Urinary bladder (tissue), 4 donors: ENCODE data around the gene DYRK3. TPM values are rescaled to one million over a fixed set of nuclear protein-coding genes. Genes with fewer than 3 reads are reported as not detected.

Experiments
- DNase-seq: peaks from one replicate; pipeline ENCODE4 v3.0.0-alpha.2; 2015; ENCODE audit errors: extremely low spot score
- H3K27ac ChIP-seq: one replicate; pipeline ENCODE4 v1.5.1; 2013; ENCODE audit warnings: low read depth, mild to moderate bottlenecking, moderate library complexity
- H3K36me3 ChIP-seq: one replicate; pipeline ENCODE4 v1.6.1; 2013; ENCODE audit warnings: mild to moderate bottlenecking, moderate library complexity; ENCODE audit not compliant: insufficient read depth
- H3K4me1 ChIP-seq: one replicate; pipeline ENCODE4 v1.6.1; 2013; ENCODE audit warnings: mild to moderate bottlenecking, moderate library complexity; ENCODE audit not compliant: insufficient read depth
- H3K4me3 ChIP-seq: one replicate; pipeline ENCODE4 v1.5.1; 2013; ENCODE audit warnings: low read depth, low read length
- WGBS: extraction: QIAGEN DNeasy Blood & Tissue Kit; methylation state at CpG from one replicate; pipeline ENCODE4 v1.1.7; 2013; 5-methylcytosine and 5-hydroxymethylcytosine counted together
- polyA plus RNA-seq: library from polyadenylated mRNA; stranded (reverse); fragments of 200-250 nt; gene quantifications from one replicate; pipeline ENCODE4 v1.2.3, GENCODE V29; 2013
- total RNA-seq: library from RNA; depleted of rRNA; stranded (reverse); fragments of >200 nt; gene quantifications from one replicate; pipeline ENCODE4 v1.2.3, GENCODE V29; 2014
- donor health status: healthy with polysubstance abuse.
- donor health status: healthy.

Gene DYRK3
- total and polyA plus RNA-seq, 2 donors = 5.6 to 12.8 TPM

GRCh38 chr1:206685769-206686477 lies 50.6 kb downstream of the DYRK3 start:
- peak overlapping the region; percentile 98 for H3K4me3 ChIP-seq
- under 1% methylated on average over 48 of the region's 48 CpGs for WGBS
- no peaks in the 10 kb centered on the region for H3K36me3 ChIP-seq
- peaks cover 2% of the 10 kb centered on the region for H3K4me1 ChIP-seq
- no peak for DNase-seq
- H3K27ac ChIP-seq = peak overlapping the region; percentile 99

GRCh38 chr1:206686478-206687249 lies 51.3 kb downstream of the DYRK3 start:
- no peak for DNase-seq
- Histone ChIP-seq H3K36me3 (no peaks in the 10 kb centered on the region), H3K27ac (peak overlapping the region; percentile 99), H3K4me3 (peak overlapping the region; percentile 98), H3K4me1 (peaks cover 2% of the 10 kb centered on the region)
- WGBS = 5% methylated on average over 8 of the region's 8 CpGs

- peaks cover 2% of the 10 kb centered on the region for H3K4me1 ChIP-seq
- no peak overlapping the region for H3K27ac ChIP-seq
- H3K36me3 ChIP-seq = no peaks in the 10 kb centered on the region
- H3K4me3 ChIP-seq = peak overlapping the region; percentile 98
- 48% methylated on average over 7 of the region's 7 CpGs for WGBS
- DNase-seq = no peak
Observed at GRCh38 chr1:206687251-206687914, 52.0 kb downstream of the DYRK3 start.

- no peak overlapping the region for H3K4me3 ChIP-seq
Observed at GRCh38 chr1:206687915-206688442, 52.6 kb downstream of the DYRK3 start.

DNA sequence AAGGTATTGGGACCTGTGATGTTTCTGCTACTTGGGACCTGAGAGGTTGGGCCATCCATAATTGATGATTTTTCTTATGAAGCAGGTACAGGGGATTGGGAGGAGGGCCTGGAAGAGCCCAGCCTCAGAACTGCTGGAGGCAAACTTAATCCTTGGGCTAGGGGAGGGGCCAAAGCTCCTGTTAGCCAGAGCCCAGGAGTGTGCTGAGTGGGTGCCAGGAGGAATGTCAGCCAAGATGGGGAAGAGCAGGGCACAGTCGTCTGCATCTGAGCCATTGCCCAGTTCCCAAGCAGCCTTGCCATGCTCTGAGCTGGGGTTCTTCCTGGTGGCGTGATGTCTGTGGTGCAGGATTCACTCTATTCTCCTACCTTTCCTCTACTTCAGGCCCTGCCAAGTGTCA lies 55.2 kb downstream of the DYRK3 start:
- 54% methylated on average over 2 of the region's 2 CpGs for WGBS
- no peak for DNase-seq
- Histone ChIP-seq H3K4me1 (peaks cover 2% of the 10 kb centered on the region), H3K4me3 (no peak overlapping the region), H3K36me3 (no peaks in the 10 kb centered on the region), H3K27ac (no peak overlapping the region)

More at GRCh38 chr1:206687915-206688442, 52.6 kb downstream of the DYRK3 start:
- 58% methylated on average over 2 of the region's 2 CpGs for WGBS
- no peak overlapping the region for H3K27ac ChIP-seq
- peaks cover 2% of the 10 kb centered on the region for H3K4me1 ChIP-seq
- H3K36me3 ChIP-seq = no peaks in the 10 kb centered on the region
- DNase-seq = no peak

GRCh38 chr1:206691604-206692003 lies 56.3 kb downstream of the DYRK3 start:
- peaks cover 2% of the 10 kb centered on the region for H3K4me1 ChIP-seq
- H3K4me3 ChIP-seq = no peak overlapping the region
- WGBS = 56% methylated on average over 8 of the region's 8 CpGs
- H3K36me3 ChIP-seq = no peaks in the 10 kb centered on the region
- H3K27ac ChIP-seq = no peak overlapping the region
- DNase-seq = no peak

DNA sequence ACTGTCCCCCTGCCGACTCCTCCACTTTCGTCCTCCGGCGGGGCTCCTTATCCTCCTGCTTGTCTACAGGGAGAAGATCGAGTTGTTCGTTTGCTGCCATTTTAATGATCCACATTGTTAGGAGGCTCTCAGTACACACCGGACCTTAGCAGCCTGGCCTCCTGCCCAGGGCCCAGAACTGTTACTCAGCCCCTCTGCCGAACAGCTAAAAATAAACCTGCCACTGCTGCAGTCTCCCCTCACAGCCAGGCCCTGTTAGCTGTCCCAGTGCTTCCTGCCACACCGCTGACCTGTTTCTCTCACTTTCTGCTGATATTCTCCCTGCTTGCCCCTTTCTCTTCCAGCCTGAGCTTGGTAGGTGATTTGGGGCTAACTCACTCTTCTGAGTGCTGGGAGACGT lies 57.7 kb downstream of the DYRK3 start:
- WGBS = 25% methylated on average over 10 of the region's 10 CpGs
- Histone ChIP-seq H3K36me3 (no peaks in the 10 kb centered on the region), H3K27ac (peak overlapping the region; percentile 70), H3K4me3 (no peak overlapping the region), H3K4me1 (no peaks in the 10 kb centered on the region)
- DNase-seq = no peak

GRCh38 chr1:206693592-206693991 lies 58.3 kb downstream of the DYRK3 start:
- DNase-seq = no peak
- Histone ChIP-seq H3K4me3 (no peak overlapping the region), H3K36me3 (no peaks in the 10 kb centered on the region), H3K27ac (peak overlapping the region; percentile 70), H3K4me1 (no peaks in the 10 kb centered on the region)
- WGBS = 44% methylated on average over 7 of the region's 7 CpGs

DNA sequence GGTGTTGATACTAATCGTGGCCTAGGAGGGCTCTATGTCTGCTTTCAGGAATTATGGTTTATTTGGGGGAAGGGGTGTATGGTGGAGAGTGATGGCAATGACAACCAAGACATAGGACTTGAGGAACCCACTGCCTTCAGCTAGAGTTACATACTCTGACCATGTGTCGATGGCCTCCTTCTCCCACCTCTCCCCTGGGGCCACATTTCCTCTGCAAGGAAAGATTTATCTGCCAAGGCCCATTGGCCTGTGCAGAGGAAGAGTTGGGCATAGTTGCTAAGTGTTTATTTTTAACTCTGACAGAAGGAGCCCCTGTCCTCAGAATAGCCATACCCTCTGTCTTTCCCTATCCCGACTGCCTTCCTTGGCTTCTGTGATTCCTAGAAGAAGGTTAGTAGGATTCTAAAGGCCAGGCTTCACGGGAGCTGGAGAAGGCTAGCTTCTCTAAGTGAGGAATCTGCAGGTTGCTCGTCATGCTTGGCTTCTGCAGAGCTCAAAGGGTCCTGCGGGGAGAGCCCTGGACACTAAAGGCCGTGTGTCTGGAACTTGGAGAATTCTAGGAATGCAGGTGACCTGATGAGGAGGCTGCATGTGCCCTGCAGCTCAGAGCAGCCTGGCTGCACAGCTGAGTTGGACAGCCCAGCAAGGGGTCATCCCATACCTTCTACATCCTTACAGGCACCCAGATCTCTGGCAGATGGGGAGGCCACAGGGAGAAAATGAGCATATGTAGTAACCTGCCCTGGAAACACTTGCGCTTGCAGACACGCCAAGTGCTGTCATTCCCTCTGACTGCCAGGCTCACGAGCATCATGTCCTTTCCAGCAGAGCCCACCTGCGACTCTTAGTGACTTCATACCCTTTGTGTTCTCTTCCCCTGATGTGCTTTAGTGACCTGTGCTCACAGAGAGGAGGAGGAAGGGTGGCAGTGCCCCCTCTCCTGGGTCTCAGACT lies 59.1 kb downstream of the DYRK3 start:
- Histone ChIP-seq H3K36me3 (no peaks in the 10 kb centered on the region), H3K27ac (no peak overlapping the region), H3K4me1 (no peaks in the 10 kb centered on the region), H3K4me3 (no peak overlapping the region)
- 63% methylated on average over 11 of the region's 11 CpGs for whole genome bisulfite sequencing
- DNase-seq = no peak

GRCh38 chr1:206695733-206696132 lies 60.4 kb downstream of the DYRK3 start:
- WGBS = 85% methylated on average over 9 of the region's 9 CpGs
- DNase-seq = no peak
- H3K4me3 ChIP-seq = no peak overlapping the region
- H3K36me3 ChIP-seq = no peaks in the 10 kb centered on the region
- no peaks in the 10 kb centered on the region for H3K4me1 ChIP-seq
- no peak overlapping the region for H3K27ac ChIP-seq

DNA sequence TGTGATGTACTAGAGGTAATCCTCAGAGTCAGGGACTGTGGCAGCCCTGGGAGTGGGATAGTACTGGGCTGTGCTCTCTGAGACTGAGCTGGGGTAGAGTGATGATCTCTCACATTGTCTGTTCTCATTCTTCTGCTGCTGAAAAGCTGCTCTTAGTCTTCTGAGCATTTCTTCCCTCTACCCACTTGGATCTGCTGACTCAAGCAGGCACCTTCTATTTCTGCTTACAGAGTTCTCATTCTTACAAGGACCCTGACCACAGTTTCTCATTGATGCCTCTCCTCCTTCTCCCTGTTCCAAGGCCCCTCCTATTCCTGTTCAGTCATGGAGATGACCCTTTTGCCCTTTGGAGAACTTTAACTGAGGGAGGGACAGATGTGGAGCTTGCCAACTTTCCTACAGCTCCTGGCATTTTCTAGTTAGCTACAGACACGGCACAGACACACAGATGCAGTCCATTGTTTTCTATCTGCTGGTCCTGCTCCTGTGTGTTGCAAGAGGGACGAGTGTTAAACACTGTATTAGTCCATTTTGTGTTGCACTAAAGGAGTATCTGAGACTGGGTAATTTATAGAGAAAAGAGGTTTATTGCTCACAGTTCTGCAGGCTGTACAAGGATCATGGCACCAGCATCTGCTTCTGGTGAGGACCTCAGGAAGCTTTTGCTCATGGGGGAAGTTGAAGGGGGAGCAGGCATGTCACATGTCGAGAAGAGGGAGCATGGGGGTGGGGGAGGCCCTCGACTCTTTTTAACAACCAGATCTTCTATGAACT lies 61.7 kb downstream of the DYRK3 start:
- Histone ChIP-seq H3K36me3 (no peaks in the 10 kb centered on the region), H3K4me1 (no peaks in the 10 kb centered on the region), H3K4me3 (no peak overlapping the region), H3K27ac (no peak overlapping the region)
- 67% methylated on average over 4 of the region's 4 CpGs for WGBS
- no peak for DNase-seq

DNA sequence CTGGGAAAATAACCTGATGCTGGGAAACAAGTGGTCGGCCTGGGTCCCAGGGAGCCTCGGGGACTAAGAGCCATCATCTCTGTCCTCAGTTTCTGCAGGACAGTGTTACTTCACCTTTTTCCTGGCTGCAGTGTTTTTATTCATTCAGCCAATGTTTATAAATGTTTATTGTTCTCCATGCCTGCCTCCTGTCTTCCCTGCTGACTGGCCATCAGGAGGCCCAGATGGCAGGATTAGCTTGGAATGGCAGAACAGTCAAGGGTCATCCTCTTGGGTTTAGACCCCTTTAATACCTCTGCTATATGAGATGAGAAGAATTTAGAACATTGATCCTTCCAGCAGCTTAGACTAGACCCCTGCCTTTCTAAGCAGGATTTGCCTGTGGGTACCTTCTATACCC lies 62.7 kb downstream of the DYRK3 start:
- WGBS = 91% methylated on average over 2 of the region's 2 CpGs
- no peak for DNase-seq
- H3K36me3 ChIP-seq = no peaks in the 10 kb centered on the region
- no peak overlapping the region for H3K27ac ChIP-seq
- H3K4me3 ChIP-seq = no peak overlapping the region
- no peaks in the 10 kb centered on the region for H3K4me1 ChIP-seq
